T-helper 2 cell treated with Interferon-gamma antibody and Interleukin-4, amounts not matched to agents 100 ng/mL and 5 ng/mL, for 36 hours (primary cell): ENCODE measurements around the gene CYTH1. TPM values are rescaled to one million over a fixed set of nuclear protein-coding genes. Genes with fewer than 3 reads are reported as not detected.

Experiments
- intact Hi-C: fragments of 100-400 bp; cut with micrococcal nuclease; formaldehyde crosslinking; loops from one replicate; pipeline ENCODE4 v1.15.1; 2023
- total RNA-seq: library from RNA; stranded (reverse); gene quantifications from 2 replicates; pipeline ENCODE4 v1.2.3, GENCODE V29; 2022

CYTH1 gene
- 182 and 185 TPM in 2 replicates for total RNA-seq

GRCh38 chr17:78781893-78782304 lies at the start of gene CYTH1:
Gene CYTH1, minus strand, starts transcription at chr17:78782273. Its CDS starts 50 bp downstream, at chr17:78782223.
- intact Hi-C loops: loop anchor here (1.0 to 5.0 kb wide), 2 partner anchors 58 to 425 kb away; partner anchors contain the start of gene USP36

- intact Hi-C loops: no loop called here
Measured at GRCh38 chr17:78829477-78829876, 47.4 kb upstream of the CYTH1 start.

- intact Hi-C loops: no loop called here
Measured at GRCh38 chr17:78828470-78829185, 46.6 kb upstream of the CYTH1 start.

GRCh38 chr17:78826836-78827509 lies 44.9 kb upstream of the CYTH1 start:
- intact Hi-C loops: no loop called here

GRCh38 chr17:78826421-78826820 lies 44.3 kb upstream of the CYTH1 start:
- intact Hi-C loops: no loop called here

- intact Hi-C loops: no loop called here
Measured at GRCh38 chr17:78825696-78826095, 43.6 kb upstream of the CYTH1 start.

- intact Hi-C loops: no loop called here
Measured at GRCh38 chr17:78824240-78824639, 42.2 kb upstream of the CYTH1 start.

GRCh38 chr17:78823282-78824046 lies 41.4 kb upstream of the CYTH1 start:
- intact Hi-C loops: no loop called here

GRCh38 chr17:78822552-78822951 lies 40.5 kb upstream of the CYTH1 start:
- intact Hi-C loops: no loop called here

GRCh38 chr17:78821961-78822360 lies 39.9 kb upstream of the CYTH1 start:
- intact Hi-C loops: no loop called here

GRCh38 chr17:78820841-78821240 lies 38.8 kb upstream of the CYTH1 start:
- intact Hi-C loops: no loop called here

GRCh38 chr17:78819806-78820792 lies 38.0 kb upstream of the CYTH1 start:
- intact Hi-C loops: loop anchor here (1.0 to 2.0 kb wide), 3 partner anchors 20 to 72 kb away; partner anchors contain the start of gene USP36

GRCh38 chr17:78819402-78819801 lies 37.3 kb upstream of the CYTH1 start:
- intact Hi-C loops: loop anchor here (1.0 to 2.0 kb wide), 3 partner anchors 21 to 71 kb away; partner anchors contain the start of gene USP36

GRCh38 chr17:78818932-78819331 lies 36.9 kb upstream of the CYTH1 start:
- intact Hi-C loops: loop anchor here (1.0 to 2.0 kb wide), 3 partner anchors 21 to 71 kb away; partner anchors contain the start of gene USP36

GRCh38 chr17:78818152-78818846 lies 36.2 kb upstream of the CYTH1 start:
- intact Hi-C loops: loop anchor here (2.0 kb wide), 1 partner anchor 39 kb away; no protein-coding TSS in a partner anchor

- intact Hi-C loops: loop anchor here (1.0 kb wide), 1 partner anchor 12 kb away; no protein-coding TSS in a partner anchor
Measured at GRCh38 chr17:78817123-78817522, 35.0 kb upstream of the CYTH1 start.

- intact Hi-C loops: no loop called here
Measured at GRCh38 chr17:78815696-78816095, 33.6 kb upstream of the CYTH1 start.

- intact Hi-C loops: no loop called here
Measured at GRCh38 chr17:78812855-78813254, 30.8 kb upstream of the CYTH1 start.

- intact Hi-C loops: no loop called here
Measured at GRCh38 chr17:78808163-78808562, 26.1 kb upstream of the CYTH1 start.

- intact Hi-C loops: no loop called here
Measured at GRCh38 chr17:78806451-78806850, 24.4 kb upstream of the CYTH1 start.
